H9 (cell line): ENCODE data around the gene COMTD1. TPM values are rescaled to one million over a fixed set of nuclear protein-coding genes. Genes with fewer than 3 reads are reported as not detected.

Experiments
- DNase-seq: peaks from one replicate; pipeline ENCODE4 v3.0.0-alpha.2; 2017
- H2AFZ ChIP-seq: one replicate; pipeline ENCODE4 v1.6.1; 2013; ENCODE audit warnings: mild to moderate bottlenecking, low read length, control low read depth, moderate library complexity
- H2AK5ac ChIP-seq: 2 replicates; pipeline ENCODE4 v1.6.1; 2013; ENCODE audit warnings: low read length, control low read depth, mixed read lengths; ENCODE audit not compliant: insufficient read length
- H2BK120ac ChIP-seq: one replicate; pipeline ENCODE4 v1.6.1; 2013; ENCODE audit warnings: low read depth, mild to moderate bottlenecking, low read length, control low read depth, inconsistent platforms; ENCODE audit not compliant: poor library complexity, severe bottlenecking
- H2BK12ac ChIP-seq: 2 replicates; pipeline ENCODE4 v1.6.1; 2013; ENCODE audit warnings: low read length, control low read depth, mixed read lengths, low read depth; ENCODE audit not compliant: insufficient read length
- H2BK15ac ChIP-seq: 2 replicates; pipeline ENCODE4 v1.6.1; 2013; ENCODE audit warnings: low read depth, low read length, control low read depth
- H2BK20ac ChIP-seq: one replicate; pipeline ENCODE4 v1.6.1; 2013; ENCODE audit warnings: low read depth, mild to moderate bottlenecking, low read length, control low read depth, inconsistent platforms; ENCODE audit not compliant: poor library complexity, severe bottlenecking
- H2BK5ac ChIP-seq: 2 replicates; pipeline ENCODE4 v1.6.1; 2013; ENCODE audit warnings: low read length, control low read depth, mixed read lengths; ENCODE audit not compliant: insufficient read length
- H3K14ac ChIP-seq: 2 replicates; pipeline ENCODE4 v1.6.1; 2013; ENCODE audit warnings: low read length, control low read depth; ENCODE audit not compliant: insufficient read depth
- H3K18ac ChIP-seq: 2 replicates; pipeline ENCODE4 v1.6.1; 2013; ENCODE audit warnings: low read depth, mild to moderate bottlenecking, mixed read lengths, low read length, control low read depth; ENCODE audit not compliant: insufficient read length
- H3K23ac ChIP-seq: 2 replicates; pipeline ENCODE4 v1.6.1; 2013; ENCODE audit warnings: low read length, control low read depth, mixed read lengths, low read depth; ENCODE audit not compliant: insufficient read length
- H3K23me2 ChIP-seq: 2 replicates; pipeline ENCODE4 v1.6.1; 2013; ENCODE audit warnings: low read depth, mild to moderate bottlenecking, mixed read lengths, low read length, control low read depth; ENCODE audit not compliant: insufficient read length, poor library complexity, severe bottlenecking
- H3K27ac ChIP-seq: 2 replicates; pipeline ENCODE4 v1.5.1; 2013; ENCODE audit warnings: low read length, control low read depth, mixed read lengths, low read depth; ENCODE audit not compliant: insufficient read length
- H3K27me3 ChIP-seq: 2 replicates; pipeline ENCODE4 v1.6.1; 2013; ENCODE audit warnings: low read length, control low read depth, inconsistent platforms; ENCODE audit not compliant: insufficient read depth
- H3K4ac ChIP-seq: 2 replicates; pipeline ENCODE4 v1.6.1; 2013; ENCODE audit warnings: low read depth, mild to moderate bottlenecking, control low read depth, inconsistent platforms, low read length, moderate library complexity
- H3K4me1 ChIP-seq: 2 replicates; pipeline ENCODE4 v1.6.1; 2013; ENCODE audit warnings: low read length, control low read depth, inconsistent platforms; ENCODE audit not compliant: insufficient read depth
- H3K4me2 ChIP-seq: 2 replicates; pipeline ENCODE4 v1.6.1; 2013; ENCODE audit warnings: low read length, control low read depth, mixed read lengths; ENCODE audit not compliant: insufficient read length, insufficient read depth
- H3K56ac ChIP-seq: 2 replicates; pipeline ENCODE4 v1.6.1; 2013; ENCODE audit warnings: low read depth, mild to moderate bottlenecking, mixed read lengths, low read length, control low read depth; ENCODE audit not compliant: insufficient read length
- H3K79me1 ChIP-seq: 2 replicates; pipeline ENCODE4 v1.6.1; 2013; ENCODE audit warnings: low read depth, mild to moderate bottlenecking, moderate library complexity, low read length, control low read depth, inconsistent platforms; ENCODE audit not compliant: insufficient read depth, poor library complexity, severe bottlenecking
- H3K79me2 ChIP-seq: 2 replicates; pipeline ENCODE4 v1.6.1; 2013; ENCODE audit warnings: low read length, control low read depth, inconsistent platforms; ENCODE audit not compliant: insufficient read depth
- H3K9ac ChIP-seq: 2 replicates; pipeline ENCODE4 v1.6.1; 2013; ENCODE audit warnings: low read length, control low read depth, mixed read lengths; ENCODE audit not compliant: insufficient read length; ENCODE audit errors: extremely low read depth
- H3K9me3 ChIP-seq: one replicate; pipeline ENCODE4 v1.6.1; 2013; ENCODE audit warnings: low read depth, low read length, inconsistent platforms; ENCODE audit not compliant: control insufficient read depth
- H3T11ph ChIP-seq: one replicate; pipeline ENCODE4 v1.6.1; 2013; ENCODE audit warnings: mild to moderate bottlenecking, low read length, control low read depth, inconsistent platforms
- H4K20me1 ChIP-seq: one replicate; pipeline ENCODE4 v1.6.1; 2013; ENCODE audit not compliant: control insufficient read depth, insufficient read length, insufficient read depth
- H4K5ac ChIP-seq: 2 replicates; pipeline ENCODE4 v1.6.1; 2013; ENCODE audit warnings: low read depth, mild to moderate bottlenecking, mixed read lengths, low read length, control low read depth; ENCODE audit not compliant: insufficient read length
- H4K8ac ChIP-seq: replicated peaks from 2 replicates; pipeline ENCODE4 v1.6.1; 2013; ENCODE audit warnings: low read length, control low read depth, mixed read lengths, low read depth; ENCODE audit not compliant: insufficient read length
- H4K91ac ChIP-seq: 2 replicates; pipeline ENCODE4 v1.6.1; 2013; ENCODE audit warnings: low read depth, mild to moderate bottlenecking, moderate library complexity, mixed read lengths, low read length, control low read depth; ENCODE audit not compliant: insufficient read length
- H3K27ac Mint-ChIP-seq, 3 experiments: 2 replicates in 2 of 3; 3 replicates in 1 of 3; pipeline ENCODE4 v1.8.0; 2020 to 2021; ENCODE audit warnings: mixed read lengths in 3 of 3, mild to moderate bottlenecking in 1 of 3, moderate library complexity in 1 of 3
- H3K27me3 Mint-ChIP-seq: 2 replicates; pipeline ENCODE4 v1.8.0; 2021; ENCODE audit warnings: low read depth, mild to moderate bottlenecking, moderate library complexity, mixed read lengths
- H3K36me3 Mint-ChIP-seq, 3 experiments: 2 replicates in 2 of 3; 3 replicates in 1 of 3; pipeline ENCODE4 v1.8.0; 2020 to 2021; ENCODE audit warnings: low read depth in 3 of 3, mixed read lengths in 3 of 3; ENCODE audit not compliant: insufficient read depth in 1 of 3
- H3K4me1 Mint-ChIP-seq, 2 experiments: 2 replicates each; pipeline ENCODE4 v1.8.0; 2020; ENCODE audit warnings: mixed read lengths in 2 of 2
- H3K4me3 Mint-ChIP-seq, 2 experiments: 2 replicates in 1 of 2; 3 replicates in 1 of 2; pipeline ENCODE4 v1.8.0; 2020 to 2021; ENCODE audit warnings: mild to moderate bottlenecking in 2 of 2, mixed read lengths in 2 of 2, moderate library complexity in 1 of 2
- H3K9me3 Mint-ChIP-seq, 2 experiments: 2 replicates in 1 of 2; 3 replicates in 1 of 2; pipeline ENCODE4 v1.8.0; 2020; ENCODE audit warnings: mild to moderate bottlenecking in 2 of 2, mixed read lengths in 2 of 2, moderate library complexity in 1 of 2
- CTCF ChIP-seq: fragments of 200-600 bp; sonication (generic); conservative IDR thresholded peaks from 3 replicates; pipeline ENCODE4 v1.8.0; 2021; ENCODE audit warnings: antibody characterized with exemption, mild to moderate bottlenecking
- WGBS: extraction: QIAGEN DNeasy Blood & Tissue Kit; methylation state at CpG from one replicate; pipeline ENCODE4 v1.1.7; 2013; ENCODE audit warnings: missing lambda C conversion rate, low lambda C conversion rate, mixed read lengths; ENCODE audit not compliant: insufficient read length; ENCODE audit errors: extremely low coverage; 5-methylcytosine and 5-hydroxymethylcytosine counted together
- total RNA-seq: library from RNA; stranded (reverse); gene quantifications from 2 replicates; pipeline ENCODE4 v1.2.1, GENCODE V29; 2021

COMTD1 gene
- total RNA-seq, 1 experiment from 2014 or later = 28.3 TPM

GRCh38 chr10:75247797-75248196 lies 12.0 kb upstream of the COMTD1 start:
- Histone ChIP-seq H3K79me1 (no peaks in the 10 kb centered on the region), H3T11ph (no peak overlapping the region), H2BK12ac (no peak overlapping the region), H3K18ac (no peak overlapping the region), H3K79me2 (no peaks in the 10 kb centered on the region), H2AK5ac (no peak overlapping the region), H3K56ac (no peak overlapping the region), H2AFZ (no peak overlapping the region), H3K27me3 (no peaks in the 10 kb centered on the region), H3K23me2 (no peaks in the 10 kb centered on the region), H3K14ac (no peak overlapping the region), H3K4me1 (no peaks in the 10 kb centered on the region; the same call in 1 of the 2 replicates), H3K9ac (no peak overlapping the region), H3K9me3 (no peaks in the 10 kb centered on the region), H3K23ac (no peak overlapping the region), H3K4me2 (no peak overlapping the region), H4K8ac (no peak overlapping the region), H2BK15ac (no peak overlapping the region), H3K4ac (no peak overlapping the region), H2BK5ac (no peak overlapping the region), H4K5ac (no peak overlapping the region), H4K91ac (no peak overlapping the region), H3K27ac (no peak overlapping the region), H2BK120ac (no peak overlapping the region), H4K20me1 (no peaks in the 10 kb centered on the region), H2BK20ac (no peak overlapping the region)
- H3K4me1 Mint-ChIP-seq = peaks cover 9 to 16% of the 10 kb centered on the region in 2 experiments
- H3K4me3 Mint-ChIP-seq = no peak overlapping the region
- peaks cover 1% of the 10 kb centered on the region for H3K27me3 Mint-ChIP-seq
- peaks cover 0 to 3% (median 0%) of the 10 kb centered on the region in 3 experiments; a peak in 2 of 7 replicates for H3K36me3 Mint-ChIP-seq
- peaks cover 7 to 8% of the 10 kb centered on the region in 2 experiments for H3K9me3 Mint-ChIP-seq
- no CpG with 5 or more reads among the region's 5 CpGs for WGBS
- TF ChIP-seq CTCF = no peak
- H3K27ac Mint-ChIP-seq = no peak overlapping the region
- DNase-seq = no peak
